HT-29 (cell line): ENCODE measurements around the gene RNF39. TPM values are rescaled to one million over a fixed set of nuclear protein-coding genes. Genes with fewer than 3 reads are reported as not detected.

ENCODE experiments used
- small RNA-seq: library from RNA; depleted of rRNA; stranded (forward); fragments of <200 nt; gene quantifications from one replicate; pipeline ENCODE3, GENCODE V24; 2014
- total RNA-seq: library from RNA; depleted of rRNA; stranded (reverse); fragments of >200 nt; shearing (Covaris generic); gene quantifications from 2 replicates; pipeline ENCODE4 v1.2.3, GENCODE V29; 2014; rRNA removed

RNF39 gene
- total RNA-seq, 1 experiment from 2014 or later: 6.5 TPM

Small RNA genes within 50 kb of the gene (small RNA-seq; reads per million reads assigned to genes)
- not detected for gene RF02218
- gene RF02219: not detected
- gene RF02220: not detected

Other genes starting within 250 kb of the RNF39 start
- gene HLA-G, start 247.9 kb downstream of the RNF39 start, total RNA-seq: 0.56 TPM in 1 of 2 replicates, not detected in the other
- gene HLA-A, start 133.2 kb downstream of the RNF39 start, total RNA-seq: 856 and 869 TPM in 2 replicates
- gene POLR1H, start 14.5 kb downstream of the RNF39 start, total RNA-seq: 31.1 and 45.0 TPM in 2 replicates
- 44.2 and 49.3 TPM in 2 replicates for gene PPP1R11, start 8.6 kb downstream of the RNF39 start, total RNA-seq
- gene TRIM31, start 37.3 kb upstream of the RNF39 start, total RNA-seq: 112 and 119 TPM in 2 replicates
- not detected in 2 replicates for gene TRIM40, start 60.4 kb upstream of the RNF39 start, total RNA-seq
- gene TRIM10, start 85.4 kb upstream of the RNF39 start, total RNA-seq: 1.2 and 2.1 TPM in 2 replicates
- gene TRIM15, start 87.8 kb upstream of the RNF39 start, total RNA-seq: 13.3 and 15.1 TPM in 2 replicates
- gene TRIM26, start 137.6 kb upstream of the RNF39 start, total RNA-seq: 63.1 and 63.5 TPM in 2 replicates